ENCODE measurements around the gene PRKRA. TPM values are rescaled to one million over a fixed set of nuclear protein-coding genes. Genes with fewer than 3 reads are reported as not detected.

PRKRA gene
- total and polyA plus RNA-seq, 2 of the 13 experiments (the other 11 are each of a cell fraction or from before 2014, with no cell fraction given), result 53.1 to 74.7 TPM

DNA sequence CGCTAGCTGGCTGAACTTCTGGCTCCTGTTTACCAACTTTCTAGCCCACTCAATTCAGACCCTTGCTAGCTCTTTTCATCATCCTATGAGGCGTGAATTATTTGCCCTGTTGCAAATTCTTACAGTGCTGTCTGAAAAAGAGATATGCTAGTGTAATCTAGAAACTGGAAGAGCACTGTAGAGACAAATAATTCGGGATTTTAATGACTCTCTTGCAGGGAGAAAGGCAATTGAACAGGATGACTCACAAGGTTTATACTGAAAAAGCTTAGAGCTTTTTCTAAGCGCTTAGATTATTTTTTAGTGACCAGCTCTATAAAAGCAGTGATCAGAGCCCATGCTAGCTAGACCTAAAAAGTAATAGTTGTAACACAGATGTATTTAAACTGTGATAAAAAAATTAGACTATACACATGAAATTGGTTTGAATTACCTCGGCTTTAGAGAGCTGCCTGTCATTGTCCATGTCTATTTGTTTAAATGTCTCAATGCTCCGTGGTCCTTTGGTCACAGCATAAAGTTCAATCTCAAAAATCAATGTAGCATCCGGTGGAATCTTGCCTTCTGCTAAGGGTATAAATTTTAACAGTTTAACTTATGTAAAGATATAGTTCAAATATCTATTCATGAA, 18.4 kb upstream of the PRKRA start (continued):
- TF ChIP-seq ZNF138 (CRISPR knock-in tag; IDR thresholded peaks at IDR 0.05; ENCODE audit: low read depth), result no peak
- peak; percentile 70; the same call in 1 of the 2 replicates for TF ChIP-seq IRF2 (CRISPR knock-in tag; IDR thresholded peaks at IDR 0.05)
- TF ChIP-seq, protein P1, sequence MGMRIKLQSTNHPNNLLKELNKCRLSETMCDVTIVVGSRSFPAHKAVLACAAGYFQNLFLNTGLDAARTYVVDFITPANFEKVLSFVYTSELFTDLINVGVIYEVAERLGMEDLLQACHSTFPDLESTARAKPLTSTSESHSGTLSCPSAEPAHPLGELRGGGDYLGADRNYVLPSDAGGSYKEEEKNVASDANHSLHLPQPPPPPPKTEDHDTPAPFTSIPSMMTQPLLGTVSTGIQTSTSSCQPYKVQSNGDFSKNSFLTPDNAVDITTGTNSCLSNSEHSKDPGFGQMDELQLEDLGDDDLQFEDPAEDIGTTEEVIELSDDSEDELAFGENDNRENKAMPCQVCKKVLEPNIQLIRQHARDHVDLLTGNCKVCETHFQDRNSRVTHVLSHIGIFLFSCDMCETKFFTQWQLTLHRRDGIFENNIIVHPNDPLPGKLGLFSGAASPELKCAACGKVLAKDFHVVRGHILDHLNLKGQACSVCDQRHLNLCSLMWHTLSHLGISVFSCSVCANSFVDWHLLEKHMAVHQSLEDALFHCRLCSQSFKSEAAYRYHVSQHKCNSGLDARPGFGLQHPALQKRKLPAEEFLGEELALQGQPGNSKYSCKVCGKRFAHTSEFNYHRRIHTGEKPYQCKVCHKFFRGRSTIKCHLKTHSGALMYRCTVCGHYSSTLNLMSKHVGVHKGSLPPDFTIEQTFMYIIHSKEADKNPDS (CRISPR knock-in tag; IDR thresholded peaks at IDR 0.05), result no peak
- TF ChIP-seq HDAC1 (CRISPR knock-in tag; IDR thresholded peaks at IDR 0.05), result peak; percentile 66
- TF ChIP-seq SRF (IDR thresholded peaks at IDR 0.05; ENCODE audit: low read depth, low read length), result no peak
- no peak for TF ChIP-seq ZNF468 (CRISPR knock-in tag; IDR thresholded peaks at IDR 0.05)
- no peak for TF ChIP-seq ZNF446 (CRISPR knock-in tag; IDR thresholded peaks at IDR 0.05)
- TF ChIP-seq, protein P2, sequence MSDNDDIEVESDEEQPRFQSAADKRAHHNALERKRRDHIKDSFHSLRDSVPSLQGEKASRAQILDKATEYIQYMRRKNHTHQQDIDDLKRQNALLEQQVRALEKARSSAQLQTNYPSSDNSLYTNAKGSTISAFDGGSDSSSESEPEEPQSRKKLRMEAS (IDR thresholded peaks at IDR 0.05), result no peak
- TF ChIP-seq CAMTA2 (CRISPR knock-in tag; IDR thresholded peaks at IDR 0.05; ENCODE audit: borderline replicate concordance), result no peak
- TF ChIP-seq ZFP36L1 (CRISPR knock-in tag; IDR thresholded peaks at IDR 0.05), result no peak
- TF ChIP-seq CBX1 (IDR thresholded peaks at IDR 0.05; ENCODE audit: low read depth), result no peak
- no peak for TF ChIP-seq KLF11 (CRISPR knock-in tag; IDR thresholded peaks at IDR 0.05)
- TF ChIP-seq NFIC (IDR thresholded peaks at IDR 0.05; ENCODE audit: low read length), result peak; percentile 90
- TF ChIP-seq MEIS2 (CRISPR knock-in tag; IDR thresholded peaks at IDR 0.05), result peak; percentile 68; the same call in 1 of the 2 replicates
- TF ChIP-seq ZNF7 (CRISPR knock-in tag; IDR thresholded peaks at IDR 0.05), result no peak
- no peak for TF ChIP-seq ZSCAN12 (CRISPR knock-in tag; IDR thresholded peaks at IDR 0.05)
- TF ChIP-seq, protein P3, sequence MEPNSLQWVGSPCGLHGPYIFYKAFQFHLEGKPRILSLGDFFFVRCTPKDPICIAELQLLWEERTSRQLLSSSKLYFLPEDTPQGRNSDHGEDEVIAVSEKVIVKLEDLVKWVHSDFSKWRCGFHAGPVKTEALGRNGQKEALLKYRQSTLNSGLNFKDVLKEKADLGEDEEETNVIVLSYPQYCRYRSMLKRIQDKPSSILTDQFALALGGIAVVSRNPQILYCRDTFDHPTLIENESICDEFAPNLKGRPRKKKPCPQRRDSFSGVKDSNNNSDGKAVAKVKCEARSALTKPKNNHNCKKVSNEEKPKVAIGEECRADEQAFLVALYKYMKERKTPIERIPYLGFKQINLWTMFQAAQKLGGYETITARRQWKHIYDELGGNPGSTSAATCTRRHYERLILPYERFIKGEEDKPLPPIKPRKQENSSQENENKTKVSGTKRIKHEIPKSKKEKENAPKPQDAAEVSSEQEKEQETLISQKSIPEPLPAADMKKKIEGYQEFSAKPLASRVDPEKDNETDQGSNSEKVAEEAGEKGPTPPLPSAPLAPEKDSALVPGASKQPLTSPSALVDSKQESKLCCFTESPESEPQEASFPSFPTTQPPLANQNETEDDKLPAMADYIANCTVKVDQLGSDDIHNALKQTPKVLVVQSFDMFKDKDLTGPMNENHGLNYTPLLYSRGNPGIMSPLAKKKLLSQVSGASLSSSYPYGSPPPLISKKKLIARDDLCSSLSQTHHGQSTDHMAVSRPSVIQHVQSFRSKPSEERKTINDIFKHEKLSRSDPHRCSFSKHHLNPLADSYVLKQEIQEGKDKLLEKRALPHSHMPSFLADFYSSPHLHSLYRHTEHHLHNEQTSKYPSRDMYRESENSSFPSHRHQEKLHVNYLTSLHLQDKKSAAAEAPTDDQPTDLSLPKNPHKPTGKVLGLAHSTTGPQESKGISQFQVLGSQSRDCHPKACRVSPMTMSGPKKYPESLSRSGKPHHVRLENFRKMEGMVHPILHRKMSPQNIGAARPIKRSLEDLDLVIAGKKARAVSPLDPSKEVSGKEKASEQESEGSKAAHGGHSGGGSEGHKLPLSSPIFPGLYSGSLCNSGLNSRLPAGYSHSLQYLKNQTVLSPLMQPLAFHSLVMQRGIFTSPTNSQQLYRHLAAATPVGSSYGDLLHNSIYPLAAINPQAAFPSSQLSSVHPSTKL (CRISPR knock-in tag; IDR thresholded peaks at IDR 0.05), result peak; percentile 96
- TF ChIP-seq, protein P4, sequence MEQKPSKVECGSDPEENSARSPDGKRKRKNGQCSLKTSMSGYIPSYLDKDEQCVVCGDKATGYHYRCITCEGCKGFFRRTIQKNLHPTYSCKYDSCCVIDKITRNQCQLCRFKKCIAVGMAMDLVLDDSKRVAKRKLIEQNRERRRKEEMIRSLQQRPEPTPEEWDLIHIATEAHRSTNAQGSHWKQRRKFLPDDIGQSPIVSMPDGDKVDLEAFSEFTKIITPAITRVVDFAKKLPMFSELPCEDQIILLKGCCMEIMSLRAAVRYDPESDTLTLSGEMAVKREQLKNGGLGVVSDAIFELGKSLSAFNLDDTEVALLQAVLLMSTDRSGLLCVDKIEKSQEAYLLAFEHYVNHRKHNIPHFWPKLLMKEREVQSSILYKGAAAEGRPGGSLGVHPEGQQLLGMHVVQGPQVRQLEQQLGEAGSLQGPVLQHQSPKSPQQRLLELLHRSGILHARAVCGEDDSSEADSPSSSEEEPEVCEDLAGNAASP (CRISPR knock-in tag; IDR thresholded peaks at IDR 0.05; ENCODE audit: borderline replicate concordance), result peak; percentile 54; the same call in 1 of the 2 replicates
- 0 out of 2 replicates have a peak, but pooled peaks have one; percentile 55 for TF ChIP-seq EHMT2 (IDR thresholded peaks at IDR 0.05; ENCODE audit: borderline replicate concordance, low read depth, low read length)
- TF ChIP-seq ZNF296 (CRISPR knock-in tag; conservative IDR thresholded peaks at IDR 0.05), result no peak
- no peak for TF ChIP-seq FOXK2 (IDR thresholded peaks at IDR 0.05)
- TF ChIP-seq, protein P5, sequence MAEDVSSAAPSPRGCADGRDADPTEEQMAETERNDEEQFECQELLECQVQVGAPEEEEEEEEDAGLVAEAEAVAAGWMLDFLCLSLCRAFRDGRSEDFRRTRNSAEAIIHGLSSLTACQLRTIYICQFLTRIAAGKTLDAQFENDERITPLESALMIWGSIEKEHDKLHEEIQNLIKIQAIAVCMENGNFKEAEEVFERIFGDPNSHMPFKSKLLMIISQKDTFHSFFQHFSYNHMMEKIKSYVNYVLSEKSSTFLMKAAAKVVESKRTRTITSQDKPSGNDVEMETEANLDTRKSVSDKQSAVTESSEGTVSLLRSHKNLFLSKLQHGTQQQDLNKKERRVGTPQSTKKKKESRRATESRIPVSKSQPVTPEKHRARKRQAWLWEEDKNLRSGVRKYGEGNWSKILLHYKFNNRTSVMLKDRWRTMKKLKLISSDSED (CRISPR knock-in tag; IDR thresholded peaks at IDR 0.05), result no peak
- TF ChIP-seq ZNF678 (CRISPR knock-in tag; IDR thresholded peaks at IDR 0.05), result no peak
